PC-3 (cell line): ENCODE data around the gene ZXDB. TPM values are rescaled to one million over a fixed set of nuclear protein-coding genes. Genes with fewer than 3 reads are reported as not detected.

Source experiments
- ATAC-seq: fragments of 200-7000 bp; cut with Tn5 transposase; 2 replicates; pipeline ENCODE4 v1.9.1; 2020; ENCODE audit warnings: mild to moderate bottlenecking, moderate library complexity
- BruUV-seq: library from RNA; stranded (reverse); fragments of 400-500 nt; replicated peaks from 2 replicates; lab custom pipeline; 2021; lab: Mats Ljungman, UMichigan
- CTCF ChIA-PET: fragments of 300-600 bp; sonication (Branson Sonifier 250); formaldehyde crosslinking; loops from one replicate; lab custom pipeline; 2022; ENCODE audit warnings: antibody characterized with exemption; lab: Charles Lee
- POLR2A ChIA-PET: fragments of 300-600 bp; sonication (Branson Sonifier 250); formaldehyde crosslinking; loops from one replicate; lab custom pipeline; 2022; ENCODE audit warnings: antibody characterized with exemption; ENCODE audit not compliant: unreplicated experiment; lab: Charles Lee
- DNase-seq: peaks from one replicate; pipeline ENCODE4 v3.0.0-alpha.2; 2015
- H2AFZ ChIP-seq: fragments of 300-600 bp; sonication (generic); 2 replicates; pipeline ENCODE4 v1.6.0; 2016; ENCODE audit warnings: antibody characterized with exemption, low read length
- H3F3A ChIP-seq: fragments of 300-600 bp; sonication (generic); one replicate; pipeline ENCODE4 v1.6.0; 2017; ENCODE audit warnings: antibody characterized with exemption, low read length, control low read depth, mild to moderate bottlenecking; ENCODE audit not compliant: unreplicated experiment
- H3K27ac ChIP-seq: fragments of 300-600 bp; sonication (generic); 2 replicates; pipeline ENCODE4 v1.5.1; 2016; ENCODE audit warnings: mild to moderate bottlenecking, low read length
- H3K27me3 ChIP-seq: fragments of 300-600 bp; sonication (generic); 2 replicates; pipeline ENCODE4 v1.6.1; 2016; ENCODE audit warnings: low read length, mixed read lengths
- H3K36me3 ChIP-seq: fragments of 300-600 bp; sonication (generic); 2 replicates; pipeline ENCODE4 v1.6.1; 2016; ENCODE audit warnings: low read depth, mixed run types, low read length, mixed read lengths
- H3K4me1 ChIP-seq: fragments of 300-600 bp; sonication (generic); 2 replicates; pipeline ENCODE4 v1.5.1; 2016; ENCODE audit warnings: low read length; ENCODE audit not compliant: insufficient read depth
- H3K4me2 ChIP-seq: fragments of 300-600 bp; sonication (generic); 2 replicates; pipeline ENCODE4 v1.6.0; 2016; ENCODE audit warnings: low read length
- H3K4me3 ChIP-seq: fragments of 300-600 bp; sonication (generic); 2 replicates; pipeline ENCODE4 v1.5.1; 2016; ENCODE audit warnings: mild to moderate bottlenecking, low read length, mixed read lengths
- H3K79me2 ChIP-seq: fragments of 300-600 bp; sonication (generic); 2 replicates; pipeline ENCODE4 v1.6.1; 2017; ENCODE audit warnings: low read length, mixed read lengths
- H3K9ac ChIP-seq: fragments of 300-600 bp; sonication (generic); 2 replicates; pipeline ENCODE4 v1.6.0; 2016; ENCODE audit warnings: mild to moderate bottlenecking, low read length
- H3K9me2 ChIP-seq: fragments of 300-600 bp; sonication (generic); replicated peaks from 2 replicates; pipeline ENCODE4 v1.6.1; 2016; ENCODE audit warnings: mixed run types, low read length, mixed read lengths
- H3K9me3 ChIP-seq: fragments of 300-600 bp; sonication (generic); 2 replicates; pipeline ENCODE4 v1.6.1; 2016; ENCODE audit warnings: low read length, mixed read lengths
- H4K20me1 ChIP-seq: fragments of 300-600 bp; sonication (generic); 2 replicates; pipeline ENCODE4 v1.6.1; 2016; ENCODE audit warnings: low read length, mixed read lengths
- CTCF ChIP-seq: fragments of 300-600 bp; sonication (generic); conservative IDR thresholded peaks from 2 replicates; pipeline ENCODE4 v1.5.1; 2017; ENCODE audit warnings: antibody characterized with exemption, low read depth, mild to moderate bottlenecking, low read length
- EZH2 ChIP-seq: fragments of 300-600 bp; sonication (generic); IDR thresholded peaks from one replicate; pipeline ENCODE4 v1.6.1; 2017; ENCODE audit warnings: antibody characterized with exemption, mild to moderate bottlenecking, low read length; ENCODE audit not compliant: unreplicated experiment
- EZH2phosphoT487 ChIP-seq: fragments of 300-600 bp; sonication (generic); IDR thresholded peaks from 2 replicates; pipeline ENCODE4 v1.6.1; 2018; ENCODE audit warnings: mild to moderate bottlenecking, antibody characterized with exemption, low read length, borderline replicate concordance
- intact Hi-C: fragments of 100-400 bp; cut with micrococcal nuclease; formaldehyde crosslinking; loops from 2 replicates; pipeline ENCODE4 v1.9.0; 2023
- total RNA-seq: library from RNA; depleted of rRNA; stranded (reverse); fragments of >200 nt; gene quantifications from 2 replicates; pipeline ENCODE4 v1.2.3, GENCODE V29; 2014; rRNA removed

The ZXDB gene
- total RNA-seq, 1 experiment from 2014 or later = 10.1 TPM

DNA sequence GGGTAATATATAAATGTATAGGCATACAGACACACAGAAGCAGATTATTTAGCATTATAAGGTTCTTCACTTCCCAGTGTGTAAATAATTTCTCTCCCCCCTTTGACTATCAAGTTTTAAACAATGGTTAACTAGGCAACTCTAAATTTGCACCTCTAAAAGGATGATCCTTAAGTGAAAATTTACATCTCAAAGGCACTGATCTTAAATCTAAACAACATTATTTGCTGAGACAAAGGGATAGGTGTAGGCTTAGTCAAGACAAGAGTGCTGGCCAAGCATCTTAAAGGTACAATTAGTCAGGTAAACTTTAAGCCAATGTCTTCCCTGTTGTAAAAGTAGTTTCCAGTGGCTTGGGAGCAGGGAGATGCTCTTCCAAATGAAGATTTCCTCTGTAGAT, 55.2 kb downstream of the ZXDB start:
- H3K27me3 ChIP-seq = no peaks in the 10 kb centered on the region
- no peak overlapping the region for H3K9ac ChIP-seq
- H3K36me3 ChIP-seq = no peaks in the 10 kb centered on the region
- ChIA-PET CTCF (no interaction called here), POLR2A (no interaction called here)
- DNase-seq (no peak), ATAC-seq (no peak)
- no TSS peak for BruUV-seq
- no peak for TF ChIP-seq EZH2
- no peak for TF ChIP-seq CTCF
- TF ChIP-seq EZH2phosphoT487 = no peak
- no peaks in the 10 kb centered on the region for H4K20me1 ChIP-seq
- H3K79me2 ChIP-seq = no peaks in the 10 kb centered on the region
- H3K27ac ChIP-seq = no peak overlapping the region
- intact Hi-C loops = loop anchor here (10.0 kb wide), 1 partner anchor 52 kb away; the partner anchor contains the start of gene ZXDB
- no peaks in the 10 kb centered on the region for H3K4me1 ChIP-seq
- H2AFZ ChIP-seq = no peak overlapping the region
- no peak overlapping the region for H3K4me2 ChIP-seq
- H3K9me2 ChIP-seq = no peaks in the 10 kb centered on the region
- H3K9me3 ChIP-seq = no peaks in the 10 kb centered on the region
- no peaks in the 10 kb centered on the region for H3F3A ChIP-seq
- no peak overlapping the region for H3K4me3 ChIP-seq

Other genes with a start within 250 kb of the ZXDB start
- not detected in 2 replicates for gene NLRP2B, start 88.2 kb downstream of the ZXDB start, total RNA-seq